Hepatocyte (in vitro differentiated cells): ENCODE data around the gene CISD3.

Source experiments
- CTCF ChIP-seq: fragments of 200-600 bp; sonication (generic); IDR thresholded peaks from 2 replicates; pipeline ENCODE4 v1.5.1; 2016; ENCODE audit warnings: antibody characterized with exemption, mild to moderate bottlenecking; ENCODE audit not compliant: poor library complexity
- EZH2 ChIP-seq: fragments of 200-600 bp; sonication (generic); IDR thresholded peaks from 2 replicates; pipeline ENCODE4 v1.6.1; 2016; ENCODE audit warnings: antibody characterized with exemption, mild to moderate bottlenecking, borderline replicate concordance
- EZH2phosphoT487 ChIP-seq: fragments of 200-600 bp; sonication (generic); IDR thresholded peaks from one replicate; pipeline ENCODE4 v1.6.1; 2018; ENCODE audit warnings: antibody characterized with exemption, mild to moderate bottlenecking, low read depth, moderate library complexity; ENCODE audit not compliant: unreplicated experiment, severe bottlenecking

- TF ChIP-seq CTCF, result no peak
- TF ChIP-seq EZH2, result no peak
- TF ChIP-seq EZH2phosphoT487, result no peak
Observed at GRCh38 chr17:38733282-38733981, 3.3 kb downstream of the CISD3 start.
